ENCODE results near the gene ARMH3.

DNA sequence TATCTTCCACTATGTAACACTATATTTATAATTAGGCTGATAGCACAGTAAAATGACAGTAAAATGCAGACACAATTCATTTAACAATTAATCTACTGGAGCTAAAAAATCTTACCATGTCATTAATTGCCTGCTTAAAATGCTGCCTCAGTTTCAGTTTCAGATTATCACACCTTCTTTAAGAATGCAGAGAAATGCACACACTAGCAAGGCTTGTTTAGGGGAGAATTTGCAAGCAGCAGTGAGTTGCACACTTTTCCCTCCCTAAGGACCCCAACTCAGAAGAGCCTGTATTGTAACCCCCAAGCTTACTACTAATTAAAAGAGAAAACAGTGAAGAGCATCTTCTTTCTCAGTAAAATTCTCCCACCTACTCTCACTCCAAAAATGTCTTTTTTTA lies 132.7 kb downstream of the ARMH3 start:
- TF ChIP-seq, protein P1, sequence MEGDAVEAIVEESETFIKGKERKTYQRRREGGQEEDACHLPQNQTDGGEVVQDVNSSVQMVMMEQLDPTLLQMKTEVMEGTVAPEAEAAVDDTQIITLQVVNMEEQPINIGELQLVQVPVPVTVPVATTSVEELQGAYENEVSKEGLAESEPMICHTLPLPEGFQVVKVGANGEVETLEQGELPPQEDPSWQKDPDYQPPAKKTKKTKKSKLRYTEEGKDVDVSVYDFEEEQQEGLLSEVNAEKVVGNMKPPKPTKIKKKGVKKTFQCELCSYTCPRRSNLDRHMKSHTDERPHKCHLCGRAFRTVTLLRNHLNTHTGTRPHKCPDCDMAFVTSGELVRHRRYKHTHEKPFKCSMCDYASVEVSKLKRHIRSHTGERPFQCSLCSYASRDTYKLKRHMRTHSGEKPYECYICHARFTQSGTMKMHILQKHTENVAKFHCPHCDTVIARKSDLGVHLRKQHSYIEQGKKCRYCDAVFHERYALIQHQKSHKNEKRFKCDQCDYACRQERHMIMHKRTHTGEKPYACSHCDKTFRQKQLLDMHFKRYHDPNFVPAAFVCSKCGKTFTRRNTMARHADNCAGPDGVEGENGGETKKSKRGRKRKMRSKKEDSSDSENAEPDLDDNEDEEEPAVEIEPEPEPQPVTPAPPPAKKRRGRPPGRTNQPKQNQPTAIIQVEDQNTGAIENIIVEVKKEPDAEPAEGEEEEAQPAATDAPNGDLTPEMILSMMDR (conservative IDR thresholded peaks at IDR 0.05 in 1 of 2, IDR thresholded peaks at IDR 0.05 in 1 of 2; ENCODE audit: extremely low read depth in 1 of 2, insufficient read depth in 1 of 2, low read depth in 1 of 2, low read length in 2 of 2) = no peak
- TF ChIP-seq EZH2 (IDR thresholded peaks at IDR 0.05; ENCODE audit: borderline replicate concordance, low read length) = no peak

Measured in mammary epithelial cell (primary cell).